Gastrocnemius medialis (tissue), 4 donors: ENCODE results near the gene KLK6. TPM values are rescaled to one million over a fixed set of nuclear protein-coding genes. Genes with fewer than 3 reads are reported as not detected.

ENCODE experiments used
- ATAC-seq, 2 donors: fragments of 150-250 bp; one replicate each; pipeline ENCODE4 v1.9.1; 2016
- DNase-seq, 2 donors: peaks; one replicate each; pipeline ENCODE4 v3.0.0-alpha.2; 2019
- H3K27ac ChIP-seq, 4 donors: fragments of 200-600 bp; sonication (generic); 1 replicate in 1 of 4; 2 replicates in 3 of 4; pipeline ENCODE4 v1.5.1; 2016 to 2018; ENCODE audit warnings: mild to moderate bottlenecking in 2 of 4, moderate library complexity in 1 of 4
- H3K27me3 ChIP-seq, 3 donors: fragments of 200-600 bp; sonication (generic) in 2 of 3; 1 replicate in 1 of 3; 2 replicates in 2 of 3; pipeline versions ENCODE4 v1.5.1 to v1.6.0; 2016 to 2019; ENCODE audit warnings: mild to moderate bottlenecking in 1 of 3, moderate library complexity in 1 of 3
- H3K36me3 ChIP-seq, 2 donors: fragments of 200-600 bp; sonication (generic) in 1 of 2; one replicate each; pipeline ENCODE4 v1.5.1; 2017 to 2018
- H3K4me1 ChIP-seq, 2 donors: fragments of 200-600 bp; sonication (generic) in 1 of 2; one replicate each; pipeline ENCODE4 v1.5.1; 2016 to 2017; ENCODE audit warnings: mild to moderate bottlenecking in 2 of 2
- H3K4me3 ChIP-seq, 4 donors: fragments of 200-600 bp; sonication (generic) in 3 of 4; 1 replicate in 1 of 4; 2 replicates in 3 of 4; pipeline ENCODE4 v1.5.1; 2016 to 2019; ENCODE audit warnings: mild to moderate bottlenecking in 2 of 4
- H3K9me3 ChIP-seq, 3 donors: fragments of 200-600 bp; sonication (generic) in 2 of 3; 1 replicate in 1 of 3; 2 replicates in 2 of 3; pipeline ENCODE4 v1.5.1; 2016 to 2019
- POLR2A ChIP-seq, 2 donors: fragments of 450-650 bp; IDR thresholded peaks; one replicate each; pipeline ENCODE4 v1.6.1; 2017; ENCODE audit warnings: antibody characterized with exemption in 2 of 2, mild to moderate bottlenecking in 2 of 2, moderate library complexity in 2 of 2
- in situ Hi-C, 4 donors: fragments of 200-750 bp; cut with MboI; loops; one replicate each; pipeline versions ENCODE4 v1.15.0 to v1.8.0; 2017; ENCODE audit warnings: low sequenced_read_pairs in 4 of 4
- intact Hi-C: fragments of 100-400 bp; cut with DNase I; formaldehyde crosslinking; loops from one replicate; pipeline ENCODE4 v1.15.1; 2023; ENCODE audit warnings: low total_unique reads
- total RNA-seq, 4 donors: library from RNA; depleted of rRNA; stranded (reverse); fragments of >200 nt; gene quantifications; one replicate each; pipeline versions ENCODE4 v1.1.0 to v1.2.3, GENCODE V29; 2016
- TF ChIP-seq, protein P1 (sequence below), 5 experiments: fragments of 450-650 bp in 3 of 5; fragments of 200-600 bp in 2 of 5; sonication (generic) in 2 of 5; IDR thresholded peaks in 4 of 5; conservative IDR thresholded peaks in 1 of 5; 1 replicate in 4 of 5; 2 replicates in 1 of 5; pipeline ENCODE4 v1.5.1; 2016 to 2019; ENCODE audit warnings: antibody characterized with exemption in 5 of 5, mild to moderate bottlenecking in 3 of 5, moderate library complexity in 3 of 5

Gene KLK6
- total RNA-seq, 4 donors from 2014 or later = not detected

- Histone ChIP-seq H3K27ac (no peak overlapping the region), H3K4me3 (no peak overlapping the region), H3K4me1 (no peaks in the 10 kb centered on the region), H3K36me3 (no peaks in the 10 kb centered on the region), H3K9me3 (no peaks in the 10 kb centered on the region), H3K27me3 (no peaks in the 10 kb centered on the region)
- ATAC-seq (no peak), DNase-seq (no peak)
- TF ChIP-seq, protein P1, sequence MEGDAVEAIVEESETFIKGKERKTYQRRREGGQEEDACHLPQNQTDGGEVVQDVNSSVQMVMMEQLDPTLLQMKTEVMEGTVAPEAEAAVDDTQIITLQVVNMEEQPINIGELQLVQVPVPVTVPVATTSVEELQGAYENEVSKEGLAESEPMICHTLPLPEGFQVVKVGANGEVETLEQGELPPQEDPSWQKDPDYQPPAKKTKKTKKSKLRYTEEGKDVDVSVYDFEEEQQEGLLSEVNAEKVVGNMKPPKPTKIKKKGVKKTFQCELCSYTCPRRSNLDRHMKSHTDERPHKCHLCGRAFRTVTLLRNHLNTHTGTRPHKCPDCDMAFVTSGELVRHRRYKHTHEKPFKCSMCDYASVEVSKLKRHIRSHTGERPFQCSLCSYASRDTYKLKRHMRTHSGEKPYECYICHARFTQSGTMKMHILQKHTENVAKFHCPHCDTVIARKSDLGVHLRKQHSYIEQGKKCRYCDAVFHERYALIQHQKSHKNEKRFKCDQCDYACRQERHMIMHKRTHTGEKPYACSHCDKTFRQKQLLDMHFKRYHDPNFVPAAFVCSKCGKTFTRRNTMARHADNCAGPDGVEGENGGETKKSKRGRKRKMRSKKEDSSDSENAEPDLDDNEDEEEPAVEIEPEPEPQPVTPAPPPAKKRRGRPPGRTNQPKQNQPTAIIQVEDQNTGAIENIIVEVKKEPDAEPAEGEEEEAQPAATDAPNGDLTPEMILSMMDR (IDR thresholded peaks at IDR 0.05 in 4 of 5, conservative IDR thresholded peaks at IDR 0.05 in 1 of 5) = no peak
- TF ChIP-seq POLR2A (IDR thresholded peaks at IDR 0.05) = no peak
- intact Hi-C loops (no loop called here), in situ Hi-C loops (no loop called here)
These were observed 35.8 kb downstream of the KLK6 start for GRCh38 chr19:50933640-50934039.

DNA sequence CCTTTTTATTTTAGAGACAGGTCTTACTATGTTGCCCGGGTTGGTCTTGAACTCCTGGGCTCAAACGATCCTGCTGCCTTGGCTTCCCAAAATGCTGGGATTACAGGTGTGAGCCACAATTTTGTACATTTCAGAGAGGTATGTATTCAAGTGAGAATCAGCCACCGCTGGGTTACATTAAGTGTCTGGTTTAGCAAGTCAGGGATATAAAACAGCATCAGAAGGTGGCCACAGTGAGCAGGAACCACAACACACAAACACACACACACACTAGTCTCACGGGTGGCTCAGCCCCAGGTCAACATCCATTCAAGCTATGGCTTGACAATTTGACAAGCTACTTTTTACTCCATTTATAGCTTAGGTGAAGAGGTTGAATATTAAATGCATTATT is 36.7 kb downstream of the KLK6 start:
- no peak for ATAC-seq
- no peak overlapping the region for H3K27ac ChIP-seq
- H3K36me3 ChIP-seq = no peaks in the 10 kb centered on the region
- TF ChIP-seq, protein P1 (IDR thresholded peaks at IDR 0.05 in 4 of 5, conservative IDR thresholded peaks at IDR 0.05 in 1 of 5) = no peak
- no peak for TF ChIP-seq POLR2A (IDR thresholded peaks at IDR 0.05)
- H3K4me3 ChIP-seq = no peak overlapping the region
- intact Hi-C loops (no loop called here), in situ Hi-C loops (no loop called here)
- no peaks in the 10 kb centered on the region for H3K4me1 ChIP-seq
- H3K9me3 ChIP-seq = no peaks in the 10 kb centered on the region
- DNase-seq = no peak
- no peaks in the 10 kb centered on the region for H3K27me3 ChIP-seq

GRCh38 chr19:50932018-50932689 is 37.2 kb downstream of the KLK6 start:
- TF ChIP-seq, protein P1 (IDR thresholded peaks at IDR 0.05 in 4 of 5, conservative IDR thresholded peaks at IDR 0.05 in 1 of 5) = no peak
- no peak for TF ChIP-seq POLR2A (IDR thresholded peaks at IDR 0.05)
- Histone ChIP-seq H3K27ac (no peak overlapping the region), H3K36me3 (no peaks in the 10 kb centered on the region), H3K4me1 (no peaks in the 10 kb centered on the region), H3K4me3 (no peak overlapping the region), H3K27me3 (no peaks in the 10 kb centered on the region), H3K9me3 (no peaks in the 10 kb centered on the region)
- ATAC-seq (no peak), DNase-seq (no peak)
- intact Hi-C loops = no loop called here
- in situ Hi-C loops = no loop called here

DNA sequence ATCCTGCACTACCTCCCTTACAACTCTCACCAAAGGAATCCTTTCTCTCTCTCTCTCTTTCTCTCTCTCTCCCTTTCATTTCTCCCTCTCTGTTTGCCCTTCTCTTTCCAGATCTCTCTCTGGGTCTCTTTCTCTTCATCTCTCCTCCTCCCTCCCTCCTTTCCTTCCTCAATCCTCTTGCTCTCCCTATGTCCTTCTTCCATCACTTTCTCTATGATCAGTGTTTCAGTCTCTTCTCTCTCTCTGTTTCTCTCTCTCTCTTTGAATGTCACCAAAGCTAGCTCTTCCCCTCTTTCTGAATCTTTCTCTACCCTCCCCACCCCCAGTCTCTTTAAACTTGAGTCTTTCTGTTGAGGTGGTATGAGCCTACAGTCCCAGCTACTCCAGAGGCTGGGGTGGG is 38.4 kb downstream of the KLK6 start:
- no peak for ATAC-seq
- in situ Hi-C loops (no loop called here), intact Hi-C loops (no loop called here)
- no peaks in the 10 kb centered on the region for H3K9me3 ChIP-seq
- no peaks in the 10 kb centered on the region for H3K36me3 ChIP-seq
- no peak for TF ChIP-seq POLR2A (IDR thresholded peaks at IDR 0.05)
- TF ChIP-seq, protein P1 (IDR thresholded peaks at IDR 0.05 in 4 of 5, conservative IDR thresholded peaks at IDR 0.05 in 1 of 5) = no peak
- no peak overlapping the region for H3K4me3 ChIP-seq
- no peak overlapping the region for H3K27ac ChIP-seq
- no peaks in the 10 kb centered on the region for H3K4me1 ChIP-seq
- DNase-seq = no peak
- H3K27me3 ChIP-seq = no peaks in the 10 kb centered on the region

- H3K9me3 ChIP-seq = no peaks in the 10 kb centered on the region
- no peaks in the 10 kb centered on the region for H3K4me1 ChIP-seq
- TF ChIP-seq, protein P1 (IDR thresholded peaks at IDR 0.05 in 4 of 5, conservative IDR thresholded peaks at IDR 0.05 in 1 of 5) = no peak
- TF ChIP-seq POLR2A (IDR thresholded peaks at IDR 0.05) = no peak
- no peaks in the 10 kb centered on the region for H3K36me3 ChIP-seq
- DNase-seq = no peak
- no peak overlapping the region for H3K4me3 ChIP-seq
- intact Hi-C loops = no loop called here
- H3K27me3 ChIP-seq = no peaks in the 10 kb centered on the region
- H3K27ac ChIP-seq = no peak overlapping the region
- in situ Hi-C loops = no loop called here
- ATAC-seq = no peak
These were observed 40.6 kb downstream of the KLK6 start for GRCh38 chr19:50928831-50929230.
